Keratinocyte (primary cell): Measurements from ENCODE around the gene CTH.

Experiments used
- CTCF ChIP-seq, 3 experiments: IDR thresholded peaks in 1 of 3; conservative IDR thresholded peaks in 1 of 3; optimal IDR thresholded peaks in 1 of 3; 2 replicates in 2 of 3; 3 replicates in 1 of 3; pipeline versions ENCODE3 to v1.5.1; 2011; ENCODE audit warnings: low read length in 3 of 3, mild to moderate bottlenecking in 3 of 3, moderate library complexity in 2 of 3, control low read depth in 1 of 3, inconsistent platforms in 1 of 3; ENCODE audit not compliant: insufficient read depth in 2 of 3; ENCODE audit errors: extremely low read depth in 1 of 3
- EZH2 ChIP-seq: IDR thresholded peaks from one replicate; pipeline ENCODE4 v1.6.1; 2012; ENCODE audit warnings: inconsistent platforms, mild to moderate bottlenecking, low read length, moderate library complexity

- TF ChIP-seq CTCF (optimal IDR thresholded peaks at IDR 0.05 in 1 of 3, IDR thresholded peaks at IDR 0.05 in 1 of 3, conservative IDR thresholded peaks at IDR 0.05 in 1 of 3; ENCODE audit: extremely low read depth in 1 of 3, insufficient read depth in 2 of 3, low read length in 3 of 3) (no peak), EZH2 (no peak)
These were observed 23.6 kb upstream of the CTH start for GRCh38 chr1:70387507-70387906.
